Stimulated activated CD8-positive, alpha-beta memory T cell treated with anti-CD3 and anti-CD28 coated beads, Interleukin-7, amount 100 ng/mL, for 24 hours (primary cell): Measurements from ENCODE around the gene DEDD.

Source experiments
- DNase-seq: peaks from one replicate; pipeline ENCODE4 v3.0.0-alpha.2; 2020; ENCODE audit warnings: low read depth

DEDD gene

GRCh38 chr1:161162806-161163205 is 30.3 kb upstream of the DEDD start:
- no peak for DNase-seq

GRCh38 chr1:161162052-161162451 is 29.6 kb upstream of the DEDD start:
- no peak for DNase-seq

GRCh38 chr1:161161652-161162051 is 29.2 kb upstream of the DEDD start:
- DNase-seq: no peak

GRCh38 chr1:161160671-161161145 is 28.2 kb upstream of the DEDD start:
- DNase-seq: no peak

- DNase-seq: no peak
Measured at GRCh38 chr1:161159913-161160243, 27.4 kb upstream of the DEDD start.

- peak; percentile 88 for DNase-seq
Measured at GRCh38 chr1:161159087-161159912, 26.8 kb upstream of the DEDD start, which contains the start of gene USP21. TSS of gene USP21 (plus strand) at chr1:161159500. CDS start at chr1:161160641, 1,141 bp downstream.

GRCh38 chr1:161158316-161159010 is 26.0 kb upstream of the DEDD start:
- no peak for DNase-seq

- no peak for DNase-seq
Measured at GRCh38 chr1:161157867-161158266, 25.4 kb upstream of the DEDD start.

GRCh38 chr1:161153682-161154337 is 21.3 kb upstream of the DEDD start, which contains the start of gene UFC1:
TSS of gene UFC1 (plus strand) at chr1:161153978. CDS start at chr1:161153998, 20 bp downstream.
- DNase-seq: peak; percentile 50

- no peak for DNase-seq
Measured at GRCh38 chr1:161153176-161153575, 20.7 kb upstream of the DEDD start.

- DNase-seq: no peak
Measured at GRCh38 chr1:161145832-161146231, 13.4 kb upstream of the DEDD start.

GRCh38 chr1:161140755-161141400 is 8.4 kb upstream of the DEDD start:
- DNase-seq: no peak

GRCh38 chr1:161139766-161140165 is 7.3 kb upstream of the DEDD start:
- DNase-seq: no peak

GRCh38 chr1:161138431-161138830 is 6.0 kb upstream of the DEDD start:
- no peak for DNase-seq

GRCh38 chr1:161137881-161138280 is 5.4 kb upstream of the DEDD start:
- no peak for DNase-seq

GRCh38 chr1:161133220-161133740 is 813 bp upstream of the DEDD start:
- no peak for DNase-seq

- no peak for DNase-seq
Measured at GRCh38 chr1:161131523-161132409, 701 bp downstream of the DEDD start.

- DNase-seq: no peak
Measured at GRCh38 chr1:161130266-161130665, 2.2 kb downstream of the DEDD start.

- no peak for DNase-seq
Measured at GRCh38 chr1:161128591-161129420, 3.7 kb downstream of the DEDD start.

GRCh38 chr1:161127649-161128048 is 4.8 kb downstream of the DEDD start:
- DNase-seq: no peak
